ENCODE data around the gene CYSTM1. TPM values are rescaled to one million over a fixed set of nuclear protein-coding genes. Genes with fewer than 3 reads are reported as not detected.

Gene CYSTM1
- total and polyA plus RNA-seq, 7 experiments from 2014 or later: 1.6 to 11.1 (median 3.5) TPM

GRCh38 chr5:140208065-140208464 is 33.1 kb downstream of the CYSTM1 start:
- H3K27me3 ChIP-seq (ENCODE audit: control insufficient read depth in 2 of 2, insufficient read depth in 2 of 2, low read length in 2 of 2): no peaks in the 10 kb centered on the region
- DNase-seq: no peak
- no peak for ATAC-seq
- no peaks in the 10 kb centered on the region for H3K4me1 ChIP-seq (ENCODE audit: control insufficient read depth in 2 of 2, insufficient read depth in 2 of 2, low read length in 2 of 2)
- intact Hi-C loops (cut with micrococcal nuclease): no loop called here
- ChIA-PET CTCF (no interaction called here), POLR2A (no interaction called here)
- H3K9me3 ChIP-seq (ENCODE audit: control insufficient read depth in 2 of 3, low read length in 3 of 3): no peaks in the 10 kb centered on the region
- Mint-ChIP-seq H3K9me3 (peaks cover 0 to 5% (median 0%) of the 10 kb centered on the region in 11 donors), H3K27me3 (peaks cover 0 to 7% (median 4%) of the 10 kb centered on the region in 5 donors), H3K4me1 (peaks cover 0 to 11% (median 0%) of the 10 kb centered on the region in 7 donors), H3K27ac (no peak overlapping the region), H3K4me3 (no peak overlapping the region), H3K36me3 (no peaks in the 10 kb centered on the region)
- H3K27ac ChIP-seq (ENCODE audit: low read depth, low read length): no peak overlapping the region
- H3K36me3 ChIP-seq (ENCODE audit: control insufficient read depth in 2 of 3, insufficient read depth in 3 of 3, low read length in 3 of 3): no peaks in the 10 kb centered on the region
- H3K4me3 ChIP-seq (ENCODE audit: low read length): no peak overlapping the region

- Histone ChIP-seq H3K27me3 (ENCODE audit: control insufficient read depth in 2 of 2, insufficient read depth in 2 of 2, low read length in 2 of 2) (no peaks in the 10 kb centered on the region), H3K27ac (ENCODE audit: low read depth, low read length) (no peak overlapping the region), H3K36me3 (ENCODE audit: control insufficient read depth in 2 of 3, insufficient read depth in 3 of 3, low read length in 3 of 3) (no peaks in the 10 kb centered on the region), H3K4me3 (ENCODE audit: low read length) (no peak overlapping the region), H3K9me3 (ENCODE audit: control insufficient read depth in 2 of 3, low read length in 3 of 3) (no peaks in the 10 kb centered on the region), H3K4me1 (ENCODE audit: control insufficient read depth in 2 of 2, insufficient read depth in 2 of 2, low read length in 2 of 2) (no peaks in the 10 kb centered on the region)
- Mint-ChIP-seq H3K4me1 (peaks cover 0 to 8% (median 0%) of the 10 kb centered on the region in 7 donors), H3K27ac (no peak overlapping the region), H3K36me3 (no peaks in the 10 kb centered on the region), H3K27me3 (no peaks in the 10 kb centered on the region), H3K9me3 (no peaks in the 10 kb centered on the region), H3K4me3 (no peak overlapping the region)
- ATAC-seq (no peak), DNase-seq (no peak)
- POLR2A ChIA-PET: no interaction called here
- CTCF ChIA-PET: no interaction called here
- intact Hi-C loops (cut with micrococcal nuclease): no loop called here
Measured at GRCh38 chr5:140213370-140213983, 38.5 kb downstream of the CYSTM1 start.

GRCh38 chr5:140214831-140215230 is 39.8 kb downstream of the CYSTM1 start:
- Histone ChIP-seq H3K36me3 (ENCODE audit: control insufficient read depth in 2 of 3, insufficient read depth in 3 of 3, low read length in 3 of 3) (no peaks in the 10 kb centered on the region), H3K27me3 (ENCODE audit: control insufficient read depth in 2 of 2, insufficient read depth in 2 of 2, low read length in 2 of 2) (no peaks in the 10 kb centered on the region), H3K4me3 (ENCODE audit: low read length) (no peak overlapping the region), H3K27ac (ENCODE audit: low read depth, low read length) (no peak overlapping the region), H3K9me3 (ENCODE audit: control insufficient read depth in 2 of 3, low read length in 3 of 3) (no peaks in the 10 kb centered on the region), H3K4me1 (ENCODE audit: control insufficient read depth in 2 of 2, insufficient read depth in 2 of 2, low read length in 2 of 2) (no peaks in the 10 kb centered on the region)
- ChIA-PET CTCF (interaction anchor here (0.6 to 0.8 kb wide), 2 partner anchors 135 to 144 kb away, joined by 3 read pairs; no protein-coding TSS in a partner anchor), POLR2A (no interaction called here)
- ATAC-seq (peak; percentile 57), DNase-seq (no peak)
- intact Hi-C loops (cut with micrococcal nuclease): no loop called here
- Mint-ChIP-seq H3K4me3 (no peak overlapping the region), H3K27ac (no peak overlapping the region), H3K36me3 (no peaks in the 10 kb centered on the region), H3K9me3 (no peaks in the 10 kb centered on the region), H3K4me1 (peaks cover 0 to 9% (median 0%) of the 10 kb centered on the region in 7 donors), H3K27me3 (no peaks in the 10 kb centered on the region)

GRCh38 chr5:140215276-140215675 is 40.3 kb downstream of the CYSTM1 start:
- H3K9me3 ChIP-seq (ENCODE audit: control insufficient read depth in 2 of 3, low read length in 3 of 3): no peaks in the 10 kb centered on the region
- no peak overlapping the region for H3K4me3 ChIP-seq (ENCODE audit: low read length)
- DNase-seq (no peak), ATAC-seq (no peak)
- peaks cover 0 to 14% (median 0%) of the 10 kb centered on the region in 7 donors for H3K4me1 Mint-ChIP-seq
- no peaks in the 10 kb centered on the region for H3K4me1 ChIP-seq (ENCODE audit: control insufficient read depth in 2 of 2, insufficient read depth in 2 of 2, low read length in 2 of 2)
- ChIA-PET CTCF (no interaction called here), POLR2A (no interaction called here)
- intact Hi-C loops (cut with micrococcal nuclease): no loop called here
- no peaks in the 10 kb centered on the region for H3K27me3 Mint-ChIP-seq
- H3K36me3 ChIP-seq (ENCODE audit: control insufficient read depth in 2 of 3, insufficient read depth in 3 of 3, low read length in 3 of 3): no peaks in the 10 kb centered on the region
- H3K36me3 Mint-ChIP-seq: no peaks in the 10 kb centered on the region
- peak overlapping the region in 1 of 9 donors; percentile 65 for H3K27ac Mint-ChIP-seq
- no peaks in the 10 kb centered on the region for H3K27me3 ChIP-seq (ENCODE audit: control insufficient read depth in 2 of 2, insufficient read depth in 2 of 2, low read length in 2 of 2)
- H3K27ac ChIP-seq (ENCODE audit: low read depth, low read length): no peak overlapping the region
- H3K9me3 Mint-ChIP-seq: no peaks in the 10 kb centered on the region
- no peak overlapping the region for H3K4me3 Mint-ChIP-seq

GRCh38 chr5:140216478-140217074 is 41.6 kb downstream of the CYSTM1 start:
- no peak overlapping the region for H3K27ac ChIP-seq (ENCODE audit: low read depth, low read length)
- Mint-ChIP-seq H3K27ac (no peak overlapping the region), H3K4me3 (no peak overlapping the region), H3K36me3 (no peaks in the 10 kb centered on the region), H3K9me3 (no peaks in the 10 kb centered on the region), H3K27me3 (no peaks in the 10 kb centered on the region), H3K4me1 (peaks cover 0 to 22% (median 0%) of the 10 kb centered on the region in 7 donors)
- no peaks in the 10 kb centered on the region for H3K9me3 ChIP-seq (ENCODE audit: control insufficient read depth in 2 of 3, low read length in 3 of 3)
- no peaks in the 10 kb centered on the region for H3K36me3 ChIP-seq (ENCODE audit: control insufficient read depth in 2 of 3, insufficient read depth in 3 of 3, low read length in 3 of 3)
- POLR2A ChIA-PET: no interaction called here
- DNase-seq (no peak), ATAC-seq (no peak)
- H3K4me1 ChIP-seq (ENCODE audit: control insufficient read depth in 2 of 2, insufficient read depth in 2 of 2, low read length in 2 of 2): no peaks in the 10 kb centered on the region
- CTCF ChIA-PET: no interaction called here
- H3K27me3 ChIP-seq (ENCODE audit: control insufficient read depth in 2 of 2, insufficient read depth in 2 of 2, low read length in 2 of 2): no peaks in the 10 kb centered on the region
- no peak overlapping the region for H3K4me3 ChIP-seq (ENCODE audit: low read length)
- intact Hi-C loops (cut with micrococcal nuclease): no loop called here

- Mint-ChIP-seq H3K27me3 (no peaks in the 10 kb centered on the region), H3K4me1 (peaks cover 0 to 28% (median 0%) of the 10 kb centered on the region in 7 donors)
Measured at GRCh38 chr5:140217299-140218026, 42.5 kb downstream of the CYSTM1 start.

More at GRCh38 chr5:140217299-140218026, 42.5 kb downstream of the CYSTM1 start:
- Histone ChIP-seq H3K27me3 (ENCODE audit: control insufficient read depth in 2 of 2, insufficient read depth in 2 of 2, low read length in 2 of 2) (no peaks in the 10 kb centered on the region), H3K9me3 (ENCODE audit: control insufficient read depth in 2 of 3, low read length in 3 of 3) (no peaks in the 10 kb centered on the region), H3K27ac (ENCODE audit: low read depth, low read length) (no peak overlapping the region), H3K4me1 (ENCODE audit: control insufficient read depth in 2 of 2, insufficient read depth in 2 of 2, low read length in 2 of 2) (no peaks in the 10 kb centered on the region), H3K36me3 (ENCODE audit: control insufficient read depth in 2 of 3, insufficient read depth in 3 of 3, low read length in 3 of 3) (no peaks in the 10 kb centered on the region), H3K4me3 (ENCODE audit: low read length) (no peak overlapping the region)
- intact Hi-C loops (cut with micrococcal nuclease): no loop called here
- POLR2A ChIA-PET: no interaction called here
- H3K4me3 Mint-ChIP-seq: no peak overlapping the region
- H3K36me3 Mint-ChIP-seq: no peaks in the 10 kb centered on the region
- CTCF ChIA-PET: no interaction called here
- DNase-seq: no peak
- H3K9me3 Mint-ChIP-seq: no peaks in the 10 kb centered on the region
- ATAC-seq: no peak
- H3K27ac Mint-ChIP-seq: no peak overlapping the region

Data from naive thymus-derived CD4-positive, alpha-beta T cell (primary cell).